Measurements from ENCODE around the gene RFC1. TPM values are rescaled to one million over a fixed set of nuclear protein-coding genes. Genes with fewer than 3 reads are reported as not detected.
"Not testable (repeated sequence)": the region's sequence is repeated elsewhere in the genome, so short reads cannot be mapped to it uniquely, and the experiment has no call there.

RFC1 gene
- total RNA-seq: 22.6 TPM
- long read RNA-seq, full-length matches to known transcripts: 28 of 34 reads
- long read RNA-seq, partial matches to known transcripts: 4 of 34 reads
- long read RNA-seq, other reads (novel, unspliced or antisense): 2 of 34 reads

DNA sequence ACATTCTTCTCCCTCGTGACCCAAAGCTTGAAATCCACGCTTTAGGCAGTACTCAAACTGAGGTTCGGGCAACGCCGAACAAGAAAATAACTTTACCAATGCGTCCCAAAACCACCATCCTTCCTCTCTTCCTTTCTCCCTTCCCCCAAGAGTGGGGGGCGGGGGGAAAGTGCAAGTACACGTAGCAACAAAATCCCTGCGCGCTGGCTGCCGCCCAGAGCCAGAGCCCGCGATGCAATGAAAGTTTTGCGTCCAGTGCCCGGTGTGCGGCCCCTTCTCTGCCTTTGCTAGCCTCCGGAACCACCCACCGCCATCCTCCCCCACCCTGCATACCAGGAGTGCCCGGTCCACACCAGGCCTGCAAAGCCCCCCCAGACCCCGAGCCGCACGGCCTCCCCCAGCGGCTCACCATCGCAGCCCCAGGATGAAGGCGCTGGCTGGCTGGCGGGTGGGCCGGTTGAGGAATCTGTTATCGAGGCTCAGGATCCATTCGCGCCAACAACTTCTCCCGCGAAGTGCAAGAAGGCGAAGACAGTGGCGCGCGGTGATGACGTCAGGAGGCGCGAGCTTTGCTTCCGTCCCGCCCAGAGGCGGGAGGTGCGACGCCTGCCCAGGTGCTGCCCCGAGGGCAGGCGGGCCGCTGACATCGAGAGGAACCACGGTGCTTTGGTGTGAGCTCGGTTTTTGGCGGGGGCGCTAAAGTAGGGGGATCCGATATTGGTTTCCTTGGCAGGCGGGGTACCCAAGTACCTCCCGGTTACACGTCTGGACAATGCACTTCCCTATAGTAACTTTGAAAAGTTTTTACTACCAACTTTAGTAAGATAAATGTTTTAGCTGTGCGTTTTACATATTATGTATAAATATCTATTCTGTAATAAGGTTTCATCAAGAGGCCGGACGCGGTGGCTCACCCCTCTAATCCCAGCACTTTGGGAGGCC lies at the start of gene RFC1:
Gene RFC1 (minus strand): TSS at position 533 of the 942 bp plus-strand sequence. CDS start 121 bp downstream, at position 412.
- ATAC-seq (ENCODE audit: poor library complexity) (peak; percentile 98), DNase-seq (peak; percentile 96)
- intact Hi-C loops (cut with DNase I): no loop called here

DNA sequence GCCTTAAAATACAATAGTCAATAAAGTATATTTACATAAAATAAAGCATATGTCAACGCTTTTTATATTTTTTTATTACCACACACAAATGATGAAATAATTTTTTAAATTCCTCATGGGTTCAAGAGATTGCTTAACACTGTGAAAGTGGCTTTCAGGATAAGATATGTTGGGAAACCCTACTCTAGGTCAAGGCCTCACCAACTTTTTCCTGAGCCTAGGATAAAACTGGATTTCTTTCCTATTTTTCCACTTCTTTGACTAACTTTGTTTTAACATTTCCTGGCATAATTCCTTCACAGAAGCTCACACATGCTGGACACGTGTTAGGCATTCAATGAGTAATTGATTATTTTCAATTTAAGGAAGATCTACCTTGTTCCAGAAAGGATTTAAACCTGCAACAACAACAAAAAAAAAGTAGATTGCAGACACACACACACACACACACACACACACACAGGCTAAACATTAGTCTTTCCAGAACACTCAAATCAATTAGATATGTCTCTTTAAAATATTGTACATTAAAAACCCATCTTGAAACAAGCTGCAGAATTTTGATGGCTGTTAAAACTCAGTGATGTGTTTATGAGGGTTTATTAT lies 49.6 kb upstream of the RFC1 start:
- intact Hi-C loops (cut with DNase I): no loop called here
- DNase-seq (no peak), ATAC-seq (ENCODE audit: poor library complexity) (no peak)

- intact Hi-C loops (cut with DNase I); DNase-seq; ATAC-seq (ENCODE audit: poor library complexity): not testable (repeated sequence)
These were observed 45.4 kb upstream of the RFC1 start for GRCh38 chr4:39411561-39411960.

- DNase-seq (no peak), ATAC-seq (ENCODE audit: poor library complexity) (no peak)
- intact Hi-C loops (cut with DNase I): no loop called here
These were observed 44.3 kb upstream of the RFC1 start for GRCh38 chr4:39410415-39410814.

DNA sequence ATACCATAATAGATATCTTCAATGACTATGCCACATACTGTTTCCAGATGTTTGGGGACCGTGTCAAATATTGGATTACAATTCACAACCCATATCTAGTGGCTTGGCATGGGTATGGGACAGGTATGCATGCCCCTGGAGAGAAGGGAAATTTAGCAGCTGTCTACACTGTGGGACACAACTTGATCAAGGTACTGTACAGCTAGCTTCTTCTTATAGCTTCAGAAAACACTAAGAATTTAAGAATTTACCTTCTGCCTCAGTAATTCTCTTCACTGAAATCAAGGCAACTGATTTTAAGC lies 41.4 kb upstream of the RFC1 start:
- no peak for DNase-seq
- ATAC-seq (ENCODE audit: poor library complexity): no peak
- intact Hi-C loops (cut with DNase I): no loop called here

GRCh38 chr4:39406763-39407583 lies 40.8 kb upstream of the RFC1 start, which contains the start of gene KLB:
Gene KLB, plus strand, starts transcription at chr4:39406930. Its CDS starts 20 bp downstream, at chr4:39406950.
- DNase-seq (no peak), ATAC-seq (ENCODE audit: poor library complexity) (no peak)
- intact Hi-C loops (cut with DNase I): no loop called here

DNA sequence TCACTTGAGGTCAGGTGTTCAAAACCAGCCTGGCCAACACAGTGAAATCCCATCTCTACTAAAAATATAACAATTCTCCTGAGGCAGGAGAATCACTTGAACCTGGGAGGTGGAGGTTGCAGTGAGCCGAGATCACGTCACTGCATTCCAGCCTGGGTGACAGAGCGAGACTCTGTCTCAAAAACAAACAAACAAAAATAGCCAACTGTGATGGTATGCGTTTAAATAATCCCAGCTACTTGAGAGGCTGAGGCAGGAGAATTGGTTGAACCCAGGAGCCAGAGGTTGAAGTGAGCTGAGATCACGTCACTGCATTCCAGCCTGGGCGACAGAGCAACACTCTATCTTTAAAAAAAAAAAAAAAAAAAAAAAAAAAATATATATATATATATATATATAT lies 35.5 kb upstream of the RFC1 start:
- ATAC-seq (ENCODE audit: poor library complexity); DNase-seq; intact Hi-C loops (cut with DNase I): not testable (repeated sequence)

DNA sequence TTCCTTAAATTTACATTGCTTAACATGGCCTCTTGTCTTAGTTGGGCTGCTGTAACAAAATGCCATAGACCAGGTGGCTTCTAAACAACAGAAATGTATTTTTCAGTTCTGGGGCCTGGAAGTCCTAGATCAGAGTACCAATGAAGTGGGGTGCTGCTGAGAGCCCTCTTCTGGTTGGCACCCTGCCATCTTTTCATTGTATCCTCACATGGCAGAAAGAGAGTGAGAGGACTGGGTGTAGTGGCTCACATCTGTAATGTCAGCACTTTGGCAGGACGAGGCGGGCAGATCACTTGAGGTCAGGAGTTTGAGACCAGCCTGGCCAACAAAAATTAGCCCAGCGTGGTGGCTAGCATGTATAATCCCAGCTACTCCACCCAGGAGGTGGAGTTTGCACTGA lies 28.5 kb upstream of the RFC1 start:
- DNase-seq (no peak), ATAC-seq (ENCODE audit: poor library complexity) (no peak)
- intact Hi-C loops (cut with DNase I): no loop called here

GRCh38 chr4:39390603-39391002 lies 24.4 kb upstream of the RFC1 start:
- ATAC-seq (ENCODE audit: poor library complexity) (no peak), DNase-seq (no peak)
- intact Hi-C loops (cut with DNase I): no loop called here

- DNase-seq (no peak), ATAC-seq (ENCODE audit: poor library complexity) (no peak)
- intact Hi-C loops (cut with DNase I): no loop called here
These were observed 18.4 kb upstream of the RFC1 start for GRCh38 chr4:39384563-39384962.

- intact Hi-C loops (cut with DNase I): no loop called here
- DNase-seq (no peak), ATAC-seq (ENCODE audit: poor library complexity) (no peak)
These were observed 17.5 kb upstream of the RFC1 start for GRCh38 chr4:39383690-39384089.

- intact Hi-C loops (cut with DNase I): no loop called here
- DNase-seq (no peak), ATAC-seq (ENCODE audit: poor library complexity) (no peak)
These were observed 9.3 kb upstream of the RFC1 start for GRCh38 chr4:39375478-39375877.

DNA sequence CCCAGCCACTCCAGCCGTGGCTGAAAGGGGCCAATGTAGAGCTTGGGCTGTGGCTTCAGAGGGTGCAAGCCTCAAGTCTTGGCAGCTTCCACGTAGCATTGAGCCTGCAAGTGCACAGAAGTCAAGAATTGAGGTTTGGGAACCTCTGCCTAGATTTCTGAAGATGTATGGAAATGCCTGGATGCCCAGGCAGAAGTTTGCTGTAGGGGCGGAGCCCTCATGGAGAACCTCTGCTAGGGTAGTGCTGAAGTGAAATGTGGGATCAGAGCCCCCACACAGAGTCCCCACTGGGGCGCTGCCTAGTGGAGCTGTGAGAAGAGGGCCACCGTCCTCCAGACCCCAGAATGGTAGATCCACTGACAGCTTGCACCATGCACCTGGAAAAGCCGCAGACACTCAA lies 5.0 kb upstream of the RFC1 start:
- intact Hi-C loops (cut with DNase I); DNase-seq: not testable (repeated sequence)

GRCh38 chr4:39369301-39369700 lies 3.1 kb upstream of the RFC1 start:
- ATAC-seq (ENCODE audit: poor library complexity): no peak
- intact Hi-C loops (cut with DNase I): no loop called here

More for the DNA sequence above, 5.0 kb upstream of the RFC1 start:
- ATAC-seq (ENCODE audit: poor library complexity): not testable (repeated sequence)

DNA sequence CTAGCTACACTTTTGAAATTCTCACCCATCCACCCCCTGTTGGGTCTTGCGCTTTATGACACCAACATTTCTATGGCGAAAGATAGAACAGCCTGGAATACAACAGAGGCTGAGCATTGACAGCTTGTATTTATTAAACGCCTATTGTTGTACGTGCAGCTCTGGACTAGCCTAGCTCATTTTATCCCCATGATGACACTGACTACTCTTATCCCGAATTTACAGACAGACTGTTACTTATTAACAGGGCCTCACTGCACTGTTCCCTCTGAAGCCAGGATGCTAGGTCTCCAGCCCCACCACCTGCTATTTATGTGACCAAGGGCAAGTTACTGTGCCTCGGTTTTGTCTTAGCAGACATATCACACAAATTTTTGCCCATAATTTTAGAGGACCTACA lies 1.0 kb upstream of the RFC1 start:
- intact Hi-C loops (cut with DNase I): no loop called here
- ATAC-seq (ENCODE audit: poor library complexity) (no peak), DNase-seq (no peak)

More at GRCh38 chr4:39369301-39369700, 3.1 kb upstream of the RFC1 start:
- no peak for DNase-seq

- DNase-seq (no peak), ATAC-seq (ENCODE audit: poor library complexity) (no peak)
- intact Hi-C loops (cut with DNase I): no loop called here
These were observed 802 bp downstream of the RFC1 start for GRCh38 chr4:39365360-39365759.

- no peak for ATAC-seq (ENCODE audit: poor library complexity)
- intact Hi-C loops (cut with DNase I): no loop called here
- no peak for DNase-seq
These were observed 2.3 kb downstream of the RFC1 start for GRCh38 chr4:39363773-39364393.

GRCh38 chr4:39362827-39363226 lies 3.3 kb downstream of the RFC1 start:
- no peak for DNase-seq
- ATAC-seq (ENCODE audit: poor library complexity): no peak
- intact Hi-C loops (cut with DNase I): no loop called here

GRCh38 chr4:39360611-39361010 lies 5.6 kb downstream of the RFC1 start:
- ATAC-seq (ENCODE audit: poor library complexity); DNase-seq; intact Hi-C loops (cut with DNase I): not testable (repeated sequence)

All from Right ventricle myocardium superior (tissue), 1 donor.